MCF 10A (cell line): ENCODE results near the gene RND1. TPM values are rescaled to one million over a fixed set of nuclear protein-coding genes. Genes with fewer than 3 reads are reported as not detected.
"Not testable (repeated sequence)": the region's sequence is repeated elsewhere in the genome, so short reads cannot be mapped to it uniquely, and the experiment has no call there.

Source experiments
- BruUV-seq: library from RNA; stranded (reverse); fragments of 400-500 nt; replicated peaks from 2 replicates; lab custom pipeline; 2021; lab: Mats Ljungman, UMichigan
- CTCF ChIA-PET: fragments of 300-600 bp; sonication (Branson Sonifier 250); formaldehyde crosslinking; extraction: SDS; loops from one replicate; lab custom pipeline; 2021; ENCODE audit warnings: antibody characterized with exemption, inconsistent platforms; lab: Yijun Ruan, JAX
- POLR2A ChIA-PET: fragments of 300-600, 350-650 bp; sonication (Branson Sonifier 250); formaldehyde crosslinking; extraction: SDS; loops from one replicate; lab custom pipeline; 2020; ENCODE audit warnings: antibody characterized with exemption, inconsistent platforms; lab: Yijun Ruan, JAX
- DNase-seq: peaks from one replicate; pipeline ENCODE4 v3.0.0-alpha.2; 2018; ENCODE audit not compliant: unreplicated experiment
- H3K27ac Mint-ChIP-seq: one replicate; pipeline ENCODE4 v1.8.0; 2022; ENCODE audit warnings: mild to moderate bottlenecking, low read depth, mixed read lengths; ENCODE audit not compliant: unreplicated experiment
- H3K27me3 Mint-ChIP-seq: one replicate; pipeline ENCODE4 v1.8.0; 2022; ENCODE audit warnings: mixed read lengths; ENCODE audit not compliant: insufficient read depth, unreplicated experiment
- H3K36me3 Mint-ChIP-seq: one replicate; pipeline ENCODE4 v1.8.0; 2022; ENCODE audit warnings: mild to moderate bottlenecking, moderate library complexity, mixed read lengths; ENCODE audit not compliant: insufficient read depth, unreplicated experiment
- H3K4me1 Mint-ChIP-seq: one replicate; pipeline ENCODE4 v1.8.0; 2022; ENCODE audit warnings: mixed read lengths; ENCODE audit not compliant: insufficient read depth, unreplicated experiment
- H3K4me3 Mint-ChIP-seq: one replicate; pipeline ENCODE4 v1.8.0; 2022; ENCODE audit warnings: mild to moderate bottlenecking, moderate library complexity, mixed read lengths; ENCODE audit not compliant: unreplicated experiment
- H3K9me3 Mint-ChIP-seq: one replicate; pipeline ENCODE4 v1.8.0; 2022; ENCODE audit warnings: mixed read lengths; ENCODE audit not compliant: unreplicated experiment
- intact Hi-C: fragments of 100-400 bp; cut with micrococcal nuclease; formaldehyde crosslinking; loops from 2 replicates; pipeline ENCODE4 v1.14.1; 2022
- total RNA-seq: library from RNA; stranded (reverse); gene quantifications from 2 replicates; pipeline ENCODE4 v1.2.3, GENCODE V29; 2022
- TF ChIP-seq, protein P1 (sequence below): fragments of 200-600 bp; IDR thresholded peaks from one replicate; pipeline ENCODE4 v1.8.0; 2022; ENCODE audit warnings: antibody characterized with exemption, mild to moderate bottlenecking; ENCODE audit not compliant: unreplicated experiment

RND1 gene
- total RNA-seq, 1 experiment from 2014 or later, result 1.0 TPM

GRCh38 chr12:48854488-48854887 lies 11.2 kb downstream of the RND1 start:
- Mint-ChIP-seq H3K4me1 (peaks cover 21% of the 10 kb centered on the region), H3K36me3 (peaks cover 19% of the 10 kb centered on the region), H3K9me3 (no peaks in the 10 kb centered on the region), H3K27ac (no peak overlapping the region), H3K27me3 (no peaks in the 10 kb centered on the region), H3K4me3 (no peak overlapping the region)
- BruUV-seq, result no TSS peak
- POLR2A ChIA-PET, result no interaction called here
- TF ChIP-seq, protein P1, sequence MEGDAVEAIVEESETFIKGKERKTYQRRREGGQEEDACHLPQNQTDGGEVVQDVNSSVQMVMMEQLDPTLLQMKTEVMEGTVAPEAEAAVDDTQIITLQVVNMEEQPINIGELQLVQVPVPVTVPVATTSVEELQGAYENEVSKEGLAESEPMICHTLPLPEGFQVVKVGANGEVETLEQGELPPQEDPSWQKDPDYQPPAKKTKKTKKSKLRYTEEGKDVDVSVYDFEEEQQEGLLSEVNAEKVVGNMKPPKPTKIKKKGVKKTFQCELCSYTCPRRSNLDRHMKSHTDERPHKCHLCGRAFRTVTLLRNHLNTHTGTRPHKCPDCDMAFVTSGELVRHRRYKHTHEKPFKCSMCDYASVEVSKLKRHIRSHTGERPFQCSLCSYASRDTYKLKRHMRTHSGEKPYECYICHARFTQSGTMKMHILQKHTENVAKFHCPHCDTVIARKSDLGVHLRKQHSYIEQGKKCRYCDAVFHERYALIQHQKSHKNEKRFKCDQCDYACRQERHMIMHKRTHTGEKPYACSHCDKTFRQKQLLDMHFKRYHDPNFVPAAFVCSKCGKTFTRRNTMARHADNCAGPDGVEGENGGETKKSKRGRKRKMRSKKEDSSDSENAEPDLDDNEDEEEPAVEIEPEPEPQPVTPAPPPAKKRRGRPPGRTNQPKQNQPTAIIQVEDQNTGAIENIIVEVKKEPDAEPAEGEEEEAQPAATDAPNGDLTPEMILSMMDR, result no peak
- intact Hi-C loops, result no loop called here
- CTCF ChIA-PET, result interaction anchor here (0.6 to 8.1 kb wide), 14 partner anchors 7 to 140 kb away, joined by 3 to 114 read pairs (median 22); partner anchors contain the start of genes RND1 and WNT1
- DNase-seq, result no peak

- ChIA-PET CTCF (interaction anchor here (0.5 to 8.1 kb wide), 55 partner anchors 9 to 1240 kb away, joined by 3 to 114 read pairs (median 6); partner anchors contain the start of genes RND1 and WNT1), POLR2A (interaction anchor here (0.7 to 4.8 kb wide), 22 partner anchors 13 to 335 kb away, joined by 3 to 45 read pairs (median 6); partner anchors contain the start of genes ADCY6, ARF3, CACNB3 and RND1)
- Mint-ChIP-seq H3K27me3 (no peaks in the 10 kb centered on the region), H3K4me1 (peaks cover 21% of the 10 kb centered on the region), H3K36me3 (peaks cover 30% of the 10 kb centered on the region), H3K4me3 (peak overlapping the region; percentile 97), H3K9me3 (no peaks in the 10 kb centered on the region), H3K27ac (peak overlapping the region; percentile 93)
- TF ChIP-seq, protein P1, result peak; percentile 88
- DNase-seq, result peak; percentile 93
- no TSS peak for BruUV-seq
- intact Hi-C loops, result loop anchor here (1.0 to 2.0 kb wide), 4 partner anchors 37 to 142 kb away; no protein-coding TSS in a partner anchor
These were observed 12.7 kb downstream of the RND1 start for GRCh38 chr12:48852734-48853688.

DNA sequence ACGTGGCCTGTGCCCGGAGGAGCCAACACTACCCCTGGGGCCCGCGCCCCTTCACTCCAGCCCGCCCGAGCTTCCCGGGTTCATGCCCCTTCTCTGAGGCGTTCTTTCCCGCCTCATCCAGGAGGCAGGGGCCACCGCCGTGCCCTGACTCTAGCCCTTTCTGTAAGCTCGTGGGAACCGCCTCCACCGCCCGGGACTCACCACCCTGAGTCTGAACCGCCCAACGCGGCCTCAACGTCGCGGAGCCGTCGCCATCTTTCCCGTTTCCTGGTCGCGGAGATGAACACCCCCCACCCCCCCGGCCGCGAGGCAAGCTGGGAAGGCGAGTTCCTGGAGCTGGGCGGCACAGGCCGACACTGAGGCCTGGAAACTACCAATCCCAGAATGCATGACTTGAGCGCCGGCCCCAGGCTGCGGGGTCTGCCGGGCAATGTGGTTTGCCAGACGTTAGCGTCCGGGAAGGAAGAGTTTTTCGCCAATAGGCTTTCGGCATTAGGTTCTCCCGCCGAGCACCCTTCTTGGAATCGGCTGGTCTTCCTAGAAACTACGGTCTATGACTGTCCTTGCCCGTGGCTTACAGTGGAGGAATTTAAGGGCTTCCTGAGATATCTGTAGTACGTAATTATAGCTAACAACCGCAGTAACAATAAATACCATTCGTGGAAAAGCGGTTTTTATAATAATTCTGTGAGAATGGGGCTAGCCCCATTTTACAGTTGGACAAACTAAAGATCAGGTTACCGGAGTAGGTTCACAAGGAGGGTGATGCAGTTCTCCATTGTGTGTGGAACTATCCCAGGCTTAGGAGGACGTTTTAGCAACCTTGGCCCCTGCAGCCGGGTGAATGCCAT lies 13.6 kb downstream of the RND1 start, which contains the start of gene DDX23:
TSS of gene DDX23 (minus strand) at position 281 of the 851 bp plus-strand sequence. CDS start 6,381 bp downstream, outside the sequence.
- TF ChIP-seq, protein P1, result no peak
- Mint-ChIP-seq H3K4me3 (peak within 1 kb of the TSS; percentile 97), H3K27me3 (no peaks in the 10 kb centered on the region), H3K9me3 (no peaks in the 10 kb centered on the region), H3K36me3 (peaks cover 30% of the 10 kb centered on the region), H3K27ac (peak within 1 kb of the TSS; percentile 93), H3K4me1 (peaks cover 21% of the 10 kb centered on the region)
- TSS peak; percentile 52 for BruUV-seq
- CTCF ChIA-PET, result interaction anchor here (0.6 to 8.1 kb wide), 42 partner anchors 10 to 213 kb away, joined by 3 to 114 read pairs (median 6); partner anchors contain the start of genes RND1 and WNT1
- peak; percentile 98 for DNase-seq
- POLR2A ChIA-PET, result interaction anchor here (0.6 to 4.8 kb wide), 30 partner anchors 9 to 336 kb away, joined by 3 to 45 read pairs (median 5); partner anchors contain the start of genes ARF3, CACNB3, RND1 and TUBA1B
- intact Hi-C loops, result loop anchor here (2.0 kb wide), 1 partner anchor 125 kb away; no protein-coding TSS in a partner anchor

DNA sequence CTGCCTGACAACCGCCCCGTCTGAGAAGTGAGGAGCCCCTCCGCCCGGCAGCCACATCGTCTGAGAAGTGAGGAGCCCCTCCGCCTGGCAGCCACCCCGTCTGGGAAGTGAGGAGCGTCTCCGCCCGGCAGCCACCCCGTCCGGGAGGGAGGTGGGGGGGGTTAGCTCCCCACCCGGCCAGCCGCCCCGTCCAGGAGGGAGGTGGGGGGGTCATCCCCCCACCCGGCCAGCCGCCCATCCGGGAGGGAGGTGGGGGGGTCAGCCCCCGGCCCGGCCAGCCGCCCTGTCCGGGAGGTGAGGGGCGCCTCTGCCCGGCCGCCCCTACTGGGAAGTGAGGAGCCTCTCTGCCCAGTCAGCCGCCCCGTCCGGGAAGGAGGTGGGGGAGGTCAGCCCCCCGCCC lies 23.6 kb downstream of the RND1 start:
- DNase-seq, H3K4me3 Mint-ChIP-seq, CTCF ChIA-PET, intact Hi-C loops, H3K4me1 Mint-ChIP-seq, H3K27me3 Mint-ChIP-seq, BruUV-seq, H3K9me3 Mint-ChIP-seq, POLR2A ChIA-PET, H3K27ac Mint-ChIP-seq: not testable (repeated sequence)
- H3K36me3 Mint-ChIP-seq, result peaks cover 78% of the 10 kb centered on the region
